Measurements from ENCODE around the gene PAPPA.

The PAPPA gene, protein sequence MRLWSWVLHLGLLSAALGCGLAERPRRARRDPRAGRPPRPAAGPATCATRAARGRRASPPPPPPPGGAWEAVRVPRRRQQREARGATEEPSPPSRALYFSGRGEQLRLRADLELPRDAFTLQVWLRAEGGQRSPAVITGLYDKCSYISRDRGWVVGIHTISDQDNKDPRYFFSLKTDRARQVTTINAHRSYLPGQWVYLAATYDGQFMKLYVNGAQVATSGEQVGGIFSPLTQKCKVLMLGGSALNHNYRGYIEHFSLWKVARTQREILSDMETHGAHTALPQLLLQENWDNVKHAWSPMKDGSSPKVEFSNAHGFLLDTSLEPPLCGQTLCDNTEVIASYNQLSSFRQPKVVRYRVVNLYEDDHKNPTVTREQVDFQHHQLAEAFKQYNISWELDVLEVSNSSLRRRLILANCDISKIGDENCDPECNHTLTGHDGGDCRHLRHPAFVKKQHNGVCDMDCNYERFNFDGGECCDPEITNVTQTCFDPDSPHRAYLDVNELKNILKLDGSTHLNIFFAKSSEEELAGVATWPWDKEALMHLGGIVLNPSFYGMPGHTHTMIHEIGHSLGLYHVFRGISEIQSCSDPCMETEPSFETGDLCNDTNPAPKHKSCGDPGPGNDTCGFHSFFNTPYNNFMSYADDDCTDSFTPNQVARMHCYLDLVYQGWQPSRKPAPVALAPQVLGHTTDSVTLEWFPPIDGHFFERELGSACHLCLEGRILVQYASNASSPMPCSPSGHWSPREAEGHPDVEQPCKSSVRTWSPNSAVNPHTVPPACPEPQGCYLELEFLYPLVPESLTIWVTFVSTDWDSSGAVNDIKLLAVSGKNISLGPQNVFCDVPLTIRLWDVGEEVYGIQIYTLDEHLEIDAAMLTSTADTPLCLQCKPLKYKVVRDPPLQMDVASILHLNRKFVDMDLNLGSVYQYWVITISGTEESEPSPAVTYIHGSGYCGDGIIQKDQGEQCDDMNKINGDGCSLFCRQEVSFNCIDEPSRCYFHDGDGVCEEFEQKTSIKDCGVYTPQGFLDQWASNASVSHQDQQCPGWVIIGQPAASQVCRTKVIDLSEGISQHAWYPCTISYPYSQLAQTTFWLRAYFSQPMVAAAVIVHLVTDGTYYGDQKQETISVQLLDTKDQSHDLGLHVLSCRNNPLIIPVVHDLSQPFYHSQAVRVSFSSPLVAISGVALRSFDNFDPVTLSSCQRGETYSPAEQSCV (N-terminal part only)

DNA sequence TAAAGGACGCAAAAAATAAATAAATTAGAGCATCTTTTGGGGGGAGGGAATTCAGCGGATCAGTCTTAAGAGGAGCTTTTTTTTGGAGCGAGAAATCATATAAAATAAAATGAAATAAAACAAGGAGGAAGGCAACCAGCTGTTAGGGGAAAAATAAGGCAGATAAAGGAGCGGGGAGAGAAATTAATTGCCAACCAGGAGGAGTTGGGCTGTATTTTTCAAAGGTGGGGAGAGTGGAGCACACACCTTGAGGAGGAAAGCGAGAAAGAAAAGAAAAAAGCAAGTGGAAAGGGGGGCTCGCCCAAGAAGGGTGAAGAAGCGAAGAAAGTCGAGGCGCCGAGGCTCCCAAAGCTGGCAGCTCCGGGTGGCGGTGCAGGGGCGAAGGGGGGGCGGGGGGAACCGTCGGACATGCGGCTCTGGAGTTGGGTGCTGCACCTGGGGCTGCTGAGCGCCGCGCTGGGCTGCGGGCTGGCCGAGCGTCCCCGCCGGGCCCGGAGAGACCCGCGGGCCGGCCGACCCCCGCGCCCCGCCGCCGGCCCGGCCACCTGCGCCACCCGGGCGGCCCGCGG, at the start of gene PAPPA:
PAPPA (plus strand) TSS at position 27 of the 569 bp plus-strand sequence; CDS start at position 409, 382 bp downstream.
- DNase-seq: no peak

DNA sequence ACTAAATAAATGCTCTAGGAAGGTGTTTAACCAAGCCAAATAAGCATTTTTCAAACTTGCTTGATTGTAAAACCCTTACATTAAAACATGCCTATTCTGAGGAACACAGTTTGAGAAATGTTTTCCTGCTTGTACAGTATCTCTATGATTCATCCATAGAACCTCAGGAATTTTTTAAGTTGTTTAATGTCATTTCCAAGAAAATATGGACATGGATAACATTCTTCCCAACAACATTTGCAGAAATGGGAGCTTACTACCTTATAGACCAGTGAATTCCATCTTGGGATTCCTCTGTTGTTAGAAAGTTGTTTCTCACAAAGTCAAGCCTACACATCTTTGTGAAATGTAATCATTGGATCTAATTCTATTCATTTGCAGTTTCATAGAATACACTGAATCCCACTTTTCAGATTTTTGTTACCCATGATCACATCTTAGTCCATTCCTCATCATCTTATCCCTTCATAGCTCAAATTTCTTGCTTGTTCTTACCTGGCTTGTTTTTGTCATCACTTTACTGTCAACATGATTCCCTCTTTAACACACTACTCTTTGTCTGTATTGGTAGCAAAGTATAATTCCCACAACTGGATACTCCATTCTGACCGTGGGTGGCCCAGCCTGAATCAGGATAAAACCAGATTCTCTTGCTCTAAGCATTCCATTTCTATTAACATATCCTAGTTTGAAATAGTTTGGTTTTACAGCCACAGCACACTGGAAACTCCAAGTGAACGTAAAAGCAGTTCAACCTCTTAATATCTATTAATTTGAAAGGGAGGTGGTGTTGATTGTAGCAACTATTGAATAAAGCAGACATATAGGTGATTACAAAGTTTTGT, 49.4 kb upstream of the PAPPA start:
- no peak for DNase-seq

DNA sequence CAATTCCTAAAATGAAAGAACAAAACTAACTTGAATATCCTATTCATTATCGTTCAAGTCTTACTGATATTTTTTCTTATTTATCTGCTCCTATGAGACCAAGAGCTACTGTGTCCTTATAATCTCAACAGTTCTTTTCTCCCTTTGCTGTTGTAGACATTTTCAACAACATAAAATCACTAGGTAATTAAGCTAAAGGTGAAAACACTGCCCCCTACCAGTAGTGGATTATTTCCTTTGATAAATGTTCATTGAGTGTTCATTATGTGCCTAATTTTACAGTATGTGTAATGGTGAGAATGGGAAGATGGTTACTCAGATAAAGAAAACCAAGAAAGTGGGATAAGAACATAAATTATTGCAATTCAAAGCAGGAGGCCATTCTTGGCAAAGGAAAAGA, 41.4 kb upstream of the PAPPA start:
- no peak for DNase-seq

DNA sequence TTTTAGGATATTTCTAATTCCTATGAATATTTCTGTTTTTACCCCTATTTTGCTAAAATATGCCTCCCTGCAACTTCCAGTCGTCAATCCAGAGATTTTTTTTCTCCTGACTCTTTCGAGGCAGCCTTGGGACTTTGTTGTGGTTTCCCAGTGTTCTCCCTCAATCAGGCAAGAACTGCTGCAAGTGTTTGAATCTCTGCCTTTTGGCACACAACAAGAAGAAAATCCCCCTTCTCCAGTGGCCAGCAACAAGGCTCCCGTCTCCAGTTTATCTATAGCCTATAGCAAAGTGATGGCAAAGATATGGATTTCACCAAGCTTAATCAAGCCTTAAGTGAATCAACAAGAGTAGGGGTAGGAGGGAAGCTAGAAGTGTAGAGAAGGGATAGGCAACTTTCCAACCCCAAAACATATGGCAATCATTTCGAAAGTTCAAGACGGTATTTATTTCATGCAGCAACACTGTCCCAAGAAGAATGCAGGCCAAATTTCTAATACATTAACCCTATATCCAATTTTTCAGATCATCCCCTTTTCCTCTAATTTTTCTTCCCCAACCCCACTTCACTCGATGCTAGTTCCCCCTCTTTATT, 37.7 kb upstream of the PAPPA start:
- no peak for DNase-seq

DNA sequence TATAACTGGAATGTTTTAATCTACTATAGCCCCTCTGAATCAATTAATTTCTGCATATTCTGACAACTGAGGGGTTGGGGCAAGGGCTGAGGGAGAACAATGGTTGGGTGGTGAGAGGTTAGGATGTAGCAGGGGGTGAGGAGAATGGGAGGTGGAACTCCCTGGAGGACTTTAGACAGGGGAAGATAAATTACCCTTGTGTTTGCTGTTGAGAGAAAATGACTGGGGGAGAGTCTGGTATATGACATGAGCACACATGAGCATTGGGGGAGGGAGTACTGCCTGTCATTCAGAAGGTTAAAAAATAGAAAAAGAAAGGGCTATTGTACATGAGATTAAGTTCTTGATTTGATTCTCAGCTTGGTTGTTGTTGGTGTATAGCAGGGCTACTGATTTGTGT, 37.2 kb upstream of the PAPPA start:
- no peak for DNase-seq

DNA sequence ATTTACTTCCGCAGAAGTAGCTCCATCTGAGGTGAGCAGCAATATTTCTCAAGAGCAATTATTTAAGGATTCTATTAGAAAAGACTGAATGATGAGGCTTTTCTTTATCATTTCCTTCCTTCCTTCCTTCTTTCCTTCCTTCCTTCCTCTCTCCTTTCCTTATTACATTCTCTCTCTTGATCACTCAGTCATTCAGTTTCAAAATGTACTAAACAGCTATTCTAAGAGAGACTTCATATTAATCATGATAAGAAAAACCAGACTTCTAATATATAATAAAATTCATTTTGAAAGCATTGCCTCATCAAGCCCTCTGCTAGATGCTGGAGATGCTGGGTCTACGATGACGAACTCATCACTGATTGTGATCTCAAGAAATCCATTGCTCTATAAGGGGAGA, 30.4 kb upstream of the PAPPA start:
- no peak for DNase-seq

DNA sequence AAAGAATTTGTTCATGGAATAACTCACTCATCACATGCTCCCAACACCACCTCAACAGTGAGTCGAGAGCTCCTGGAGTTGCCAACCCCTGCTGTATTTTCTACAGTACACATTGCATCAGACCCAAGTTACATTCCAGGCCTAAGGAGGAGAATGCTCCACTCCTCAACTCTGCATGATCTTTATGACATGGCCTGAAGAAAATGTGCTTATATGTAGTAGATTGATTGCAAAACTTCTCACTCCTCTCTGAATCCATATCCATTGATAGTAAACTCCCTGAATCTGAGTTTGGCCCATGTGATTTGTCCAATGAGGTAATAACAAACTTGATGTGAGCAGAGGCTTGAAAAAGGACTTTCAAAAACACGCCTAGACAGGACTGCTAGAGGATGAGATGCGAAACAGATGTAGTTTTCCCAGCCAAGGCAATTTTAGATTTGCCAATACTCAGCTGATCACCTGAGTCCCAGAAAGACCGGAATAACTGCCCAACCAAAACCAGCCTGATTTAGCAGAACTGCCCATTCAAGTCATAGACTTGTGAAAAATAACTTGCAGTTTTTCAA, 29.0 kb upstream of the PAPPA start:
- DNase-seq: no peak

DNA sequence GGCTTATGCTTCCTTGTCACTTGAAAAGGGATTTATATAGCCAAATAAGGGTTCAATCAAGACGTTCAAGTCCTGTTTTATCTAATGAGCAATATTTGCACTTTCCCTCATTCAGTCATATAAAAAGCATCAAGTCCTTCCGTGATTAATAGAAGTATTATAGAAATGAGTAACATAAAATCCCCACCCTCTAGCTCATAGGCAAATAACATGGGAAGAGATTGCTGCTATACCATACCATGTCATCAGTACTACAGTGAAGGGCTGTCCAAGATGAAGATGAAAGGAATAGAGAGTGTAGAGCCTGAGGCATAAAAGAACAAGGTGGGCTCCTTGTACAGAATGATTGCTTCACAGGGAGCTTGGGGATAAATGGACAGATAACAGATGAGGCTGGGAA, 20.4 kb upstream of the PAPPA start:
- DNase-seq: no peak

DNA sequence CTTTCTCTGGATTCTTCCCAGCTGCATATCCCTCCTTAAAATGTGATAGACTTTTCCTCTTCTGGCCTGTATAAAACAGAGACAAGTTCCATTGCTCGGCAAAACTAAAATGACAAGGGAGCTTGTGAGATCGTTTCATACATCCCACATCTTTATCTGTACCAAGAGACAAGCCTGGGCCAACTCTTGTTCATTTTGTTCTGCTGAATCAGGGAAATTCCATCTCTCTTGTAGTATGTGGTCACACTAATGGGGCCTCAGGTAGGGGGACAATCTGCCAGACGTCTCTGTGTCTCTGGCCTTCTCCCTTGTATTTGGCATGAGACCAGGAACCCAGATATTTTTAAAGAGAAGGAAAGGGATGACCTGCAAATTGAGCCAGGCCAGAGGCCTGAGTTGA, 18.6 kb upstream of the PAPPA start:
- no peak for DNase-seq

DNA sequence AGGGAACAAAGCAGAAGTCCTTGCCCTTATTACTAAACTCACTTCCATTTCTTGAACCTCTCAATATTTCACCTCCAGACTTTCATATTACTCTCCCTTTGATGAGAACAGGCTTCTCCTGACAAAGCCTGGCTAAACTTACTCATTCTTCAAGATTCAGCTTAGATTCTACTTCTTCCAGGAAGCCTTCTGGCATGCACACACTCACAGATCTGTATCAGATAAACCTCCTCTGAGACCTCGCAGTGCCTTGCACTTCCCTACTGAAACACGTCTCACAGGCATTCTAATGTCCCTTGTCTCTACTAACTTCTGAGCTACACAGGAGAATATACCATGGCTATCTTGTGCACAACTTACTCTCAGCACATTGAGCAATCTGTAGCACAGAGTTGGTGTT, 16.6 kb upstream of the PAPPA start:
- DNase-seq: no peak

DNA sequence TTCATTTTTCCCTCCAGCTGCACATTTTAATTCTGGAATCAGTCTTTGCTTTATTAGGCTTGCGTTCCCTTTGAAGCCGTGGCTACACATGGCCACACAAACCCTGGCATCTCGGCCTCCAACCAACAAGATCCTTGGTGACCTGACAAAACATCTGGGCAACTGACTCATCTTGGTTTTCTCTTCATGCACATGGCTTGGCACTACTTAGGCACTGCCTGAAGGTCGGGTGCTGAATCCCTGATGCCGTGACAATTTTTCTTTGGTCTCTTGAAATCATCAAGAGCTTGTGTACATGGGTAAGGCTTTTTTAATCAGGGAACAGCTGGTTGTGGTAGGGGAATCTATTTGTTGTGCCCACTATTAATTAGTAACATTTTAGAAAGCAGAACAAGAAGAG, 16.0 kb upstream of the PAPPA start:
- no peak for DNase-seq

DNA sequence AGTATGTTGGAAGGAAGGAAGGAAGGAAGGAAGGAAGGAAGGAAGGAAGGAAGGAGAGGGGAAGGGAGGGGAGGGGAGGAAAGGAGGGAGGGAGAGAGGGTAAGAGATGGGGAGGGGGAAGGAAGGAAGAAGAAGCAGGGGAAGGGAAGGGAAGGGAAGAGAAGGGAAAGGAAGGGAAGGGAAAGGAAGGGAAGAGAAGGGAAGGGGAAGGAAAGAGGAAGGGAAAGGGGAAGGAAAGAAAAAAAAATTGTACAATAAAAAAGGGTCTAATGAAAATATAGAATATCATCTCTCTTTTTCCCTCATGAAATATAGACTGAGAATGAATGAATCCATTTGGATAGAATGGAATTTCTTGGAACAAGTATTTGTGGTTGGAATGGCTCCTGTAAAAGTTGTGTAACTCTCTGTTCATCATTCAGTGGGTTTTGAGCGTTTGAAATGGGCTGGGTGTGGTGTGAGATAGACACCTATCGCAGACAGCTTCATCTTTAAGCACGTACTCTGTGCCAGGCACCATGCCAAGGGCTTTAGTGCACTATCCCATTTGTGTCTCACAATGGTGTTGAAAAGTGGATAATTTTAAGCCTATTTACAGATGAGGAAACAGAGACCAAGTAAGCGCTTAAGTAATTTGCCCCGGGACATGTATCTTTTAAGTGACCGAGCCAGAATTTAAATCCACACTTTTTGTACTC, 11.6 kb upstream of the PAPPA start:
- no peak for DNase-seq

DNA sequence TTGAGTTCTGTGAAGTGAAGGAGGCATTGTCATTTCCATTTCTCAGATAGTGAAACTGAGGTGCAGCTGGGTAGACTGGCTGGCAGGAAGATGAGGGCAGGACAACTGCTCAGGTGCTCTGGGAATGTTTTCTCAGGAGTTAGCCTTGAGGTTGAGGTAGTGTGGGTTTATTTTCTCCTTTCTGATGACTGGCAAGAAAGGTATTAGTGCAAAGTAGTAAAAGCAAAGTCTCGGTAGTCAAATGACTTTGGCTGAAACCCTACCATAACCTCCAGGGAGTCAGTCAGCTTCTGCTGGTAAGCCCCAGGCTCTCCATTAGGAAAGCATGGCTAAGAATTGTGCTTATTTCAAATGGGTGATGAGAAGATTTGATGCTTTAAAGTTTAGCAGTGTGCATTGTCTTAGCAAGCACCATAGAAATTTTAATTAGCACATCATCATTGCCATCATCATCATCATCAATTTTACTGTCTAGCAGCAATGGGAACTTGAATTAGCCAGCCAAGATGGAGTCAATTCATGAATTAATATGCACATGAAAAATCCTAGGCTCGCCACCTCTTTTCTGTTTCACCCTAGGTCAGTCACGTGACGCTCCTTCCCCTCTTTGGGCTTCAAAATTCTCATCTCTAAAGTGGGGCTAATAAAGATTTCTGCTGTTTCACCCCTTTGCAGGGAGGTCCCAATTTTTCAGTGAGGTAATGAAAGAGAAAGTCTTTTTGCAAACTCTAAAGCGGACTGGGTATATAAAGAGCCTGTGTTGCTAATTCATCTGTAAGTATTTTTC, 10.7 kb upstream of the PAPPA start:
- DNase-seq: no peak

DNA sequence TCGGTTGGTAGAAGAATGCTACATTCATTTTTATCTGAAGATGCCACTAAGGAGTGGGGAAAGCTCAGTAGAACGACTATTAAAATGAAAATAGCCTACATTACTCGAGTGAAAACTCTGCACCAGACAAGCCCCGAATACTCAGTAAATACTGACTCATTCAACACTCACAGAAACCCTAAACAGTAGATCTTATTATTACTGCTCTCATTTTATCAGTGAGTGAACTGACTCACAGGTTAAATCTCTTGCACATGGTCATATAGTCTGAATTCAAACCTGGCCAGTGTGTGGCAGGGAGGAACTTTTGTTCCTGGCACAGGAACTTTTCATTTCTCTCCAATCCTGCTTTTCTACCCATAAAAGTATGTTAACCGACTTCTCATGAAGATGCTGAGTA, 9.6 kb upstream of the PAPPA start:
- no peak for DNase-seq

DNA sequence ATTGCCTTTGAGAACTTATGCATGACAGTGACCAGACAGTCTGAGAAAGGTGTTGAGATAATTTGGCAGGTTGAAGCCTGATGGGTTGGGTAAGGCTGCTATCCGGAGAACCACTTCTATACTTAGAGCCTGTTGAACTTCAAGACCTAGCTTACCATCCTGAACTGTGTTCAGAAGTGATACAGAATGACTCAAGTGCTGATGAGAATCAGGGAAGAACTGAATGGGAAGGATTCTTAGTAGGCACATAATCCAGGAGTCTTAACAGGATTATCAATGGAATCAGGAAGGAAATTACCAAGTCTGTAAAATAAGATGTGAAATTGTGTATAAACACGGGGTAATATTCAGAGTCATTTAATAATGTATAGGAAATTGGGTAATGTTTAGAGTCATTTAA, 9.0 kb upstream of the PAPPA start:
- no peak for DNase-seq

DNA sequence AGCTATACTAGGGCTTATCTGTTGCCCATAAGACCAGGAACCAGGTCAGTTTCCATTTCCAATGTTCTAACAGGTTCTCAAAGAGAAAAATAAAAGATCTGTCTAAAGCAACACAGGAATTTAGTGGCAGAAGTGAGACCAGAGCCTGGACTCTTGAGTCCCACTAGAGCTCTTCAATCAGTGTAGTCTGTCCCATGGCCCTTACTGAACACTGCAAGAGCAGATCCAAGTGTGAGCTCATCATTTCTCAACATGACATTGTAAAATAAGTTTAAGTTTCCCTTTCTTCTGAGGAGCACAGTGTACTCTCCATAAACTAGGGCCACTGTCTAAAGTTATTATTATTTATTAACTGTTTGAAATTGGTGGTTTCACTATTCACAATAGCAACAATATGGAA, 8.6 kb upstream of the PAPPA start:
- DNase-seq: no peak

DNA sequence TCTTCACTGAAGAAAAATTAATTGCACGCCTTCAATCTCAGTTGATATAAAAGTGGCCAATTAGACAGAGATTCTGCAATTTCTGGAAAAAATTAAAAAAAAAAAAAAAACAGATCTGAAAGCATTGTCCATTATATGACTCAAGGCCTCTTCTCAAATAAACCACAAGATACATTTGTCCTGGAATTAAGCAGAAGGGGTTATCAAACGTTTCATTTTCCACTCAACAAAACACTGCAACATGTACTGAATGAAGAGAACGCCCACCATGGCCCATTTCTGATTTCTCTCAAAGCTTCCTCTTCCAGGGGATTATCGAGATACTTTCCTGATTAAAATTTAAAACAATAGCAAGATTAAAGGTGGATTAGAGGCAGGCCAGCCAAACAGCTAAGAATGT, 5.8 kb upstream of the PAPPA start:
- DNase-seq: no peak

DNA sequence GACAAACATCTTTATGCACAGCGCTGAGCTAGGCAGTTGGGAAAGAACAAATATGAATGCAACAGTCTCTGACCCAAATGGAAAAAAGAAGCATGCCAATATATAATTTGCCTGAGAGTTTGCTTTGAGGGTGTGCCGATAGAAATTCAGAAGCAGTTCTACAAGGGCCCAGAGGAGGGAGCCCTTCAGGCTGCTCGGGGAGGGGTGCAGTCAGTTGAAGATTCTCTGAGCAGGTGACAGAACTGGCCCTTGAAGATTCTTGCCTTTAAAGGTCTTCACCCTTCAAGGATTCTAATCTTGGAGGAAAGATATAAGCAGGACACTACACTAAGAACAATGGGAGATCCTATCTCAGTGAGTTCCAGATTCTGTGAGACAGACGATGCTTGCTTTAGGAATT, 3.7 kb upstream of the PAPPA start:
- DNase-seq: no peak

DNA sequence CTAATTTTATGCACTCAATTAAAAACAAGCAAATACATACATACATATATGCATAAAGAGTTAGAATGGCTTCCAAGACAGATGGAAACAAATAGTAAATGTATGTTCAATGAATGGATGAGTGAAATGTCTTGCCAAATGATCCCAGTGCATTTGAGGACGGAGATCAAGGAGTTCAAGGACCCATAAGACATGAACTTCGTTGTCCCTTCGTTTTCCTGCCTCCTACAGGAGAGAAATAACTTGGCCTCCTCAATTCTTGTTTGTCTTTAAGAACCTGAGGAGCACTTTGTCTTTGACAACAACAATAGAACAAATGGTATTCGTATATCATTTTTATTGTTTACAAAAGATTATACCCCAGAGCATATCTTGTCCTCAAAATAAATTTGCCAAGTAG, 2.4 kb upstream of the PAPPA start:
- DNase-seq: no peak

DNA sequence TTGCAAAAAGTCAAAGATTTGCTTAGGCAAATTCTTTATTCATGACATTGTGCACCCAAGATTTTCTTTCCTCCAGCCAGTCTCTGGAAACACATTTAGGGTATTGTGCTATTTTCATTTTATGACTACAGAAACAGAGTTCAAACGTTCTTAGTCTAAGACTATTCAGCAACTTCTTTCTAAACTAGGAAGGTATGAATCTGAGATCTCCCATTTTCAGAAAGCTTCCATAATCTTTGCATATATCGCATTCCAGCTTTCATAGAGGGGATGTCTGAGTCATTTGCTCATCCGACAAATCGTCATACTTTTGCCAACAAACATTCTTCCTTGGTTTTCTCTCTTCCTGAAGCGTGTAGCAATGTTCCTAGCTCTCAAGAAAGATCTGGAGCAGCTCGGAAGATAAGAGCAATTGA, 1.6 kb upstream of the PAPPA start:
- no peak for DNase-seq
